SU-DHL-6 (cell line): ENCODE data around the gene GRIK4.

ENCODE experiments used
- H2AFZ ChIP-seq: fragments of 200-600 bp; sonication (generic); 2 replicates; pipeline ENCODE4 v1.6.1; 2014; ENCODE audit warnings: low read depth, mild to moderate bottlenecking, moderate library complexity, mixed read lengths, antibody characterized with exemption, low read length; ENCODE audit not compliant: severe bottlenecking
- H3F3A ChIP-seq: fragments of 200-600 bp; shearing (Covaris generic); 2 replicates; pipeline ENCODE4 v1.6.0; 2016; ENCODE audit warnings: antibody characterized with exemption, mild to moderate bottlenecking; ENCODE audit not compliant: insufficient read depth
- H3K27ac ChIP-seq: fragments of 200-600 bp; sonication (generic); 2 replicates; pipeline ENCODE4 v1.5.1; 2016; ENCODE audit warnings: low read depth, mild to moderate bottlenecking, low read length, moderate library complexity, mixed read lengths
- H3K27me3 ChIP-seq: fragments of 200-600 bp; sonication (generic), shearing (Covaris generic); 2 replicates; pipeline ENCODE4 v1.6.0; 2014; ENCODE audit warnings: mild to moderate bottlenecking, low read length
- H3K36me3 ChIP-seq: fragments of 200-600 bp; sonication (generic); 2 replicates; pipeline ENCODE4 v1.6.1; 2014; ENCODE audit warnings: mild to moderate bottlenecking, low read length, mixed read lengths
- H3K4me2 ChIP-seq: fragments of 300-600, 200-600 bp; shearing (Covaris generic), sonication (generic); 2 replicates; pipeline ENCODE4 v1.6.0; 2014; ENCODE audit warnings: low read length, low read depth, mild to moderate bottlenecking; ENCODE audit not compliant: poor library complexity, severe bottlenecking
- H3K4me3 ChIP-seq: fragments of 200-600 bp; sonication (generic); 2 replicates; pipeline ENCODE4 v1.5.1; 2014; ENCODE audit warnings: antibody characterized with exemption, low read length, mild to moderate bottlenecking, mixed read lengths; ENCODE audit not compliant: insufficient read depth, poor library complexity, severe bottlenecking
- H3K79me2 ChIP-seq: fragments of 200-600 bp; sonication (generic); 2 replicates; pipeline ENCODE4 v1.6.1; 2014; ENCODE audit warnings: mild to moderate bottlenecking, low read length, moderate library complexity; ENCODE audit not compliant: insufficient read depth
- H3K9ac ChIP-seq: fragments of 200-600 bp; sonication (generic); 2 replicates; pipeline ENCODE4 v1.7.0; 2014; ENCODE audit warnings: mild to moderate bottlenecking, low read length
- H3K9me2 ChIP-seq: fragments of 200-600 bp; sonication (generic); replicated peaks from 2 replicates; pipeline ENCODE4 v1.6.1; 2014; ENCODE audit warnings: low read length; ENCODE audit not compliant: insufficient read depth
- H3K9me3 ChIP-seq: fragments of 200-600 bp; sonication (generic); 2 replicates; pipeline ENCODE4 v1.6.1; 2014; ENCODE audit warnings: low read length, mixed read lengths; ENCODE audit not compliant: insufficient read depth
- H4K20me1 ChIP-seq: fragments of 200-600 bp; sonication (generic); 2 replicates; pipeline ENCODE4 v1.6.1; 2014; ENCODE audit warnings: low read depth, mild to moderate bottlenecking, antibody characterized with exemption, low read length, moderate library complexity, mixed read lengths
- EZH2phosphoT487 ChIP-seq: fragments of 200-600 bp; sonication (generic), shearing (Covaris generic); conservative IDR thresholded peaks from 2 replicates; pipeline ENCODE4 v1.6.1; 2018; ENCODE audit warnings: mild to moderate bottlenecking, antibody characterized with exemption, low read length, moderate library complexity, mixed read lengths
- TF ChIP-seq, protein P1 (sequence below): fragments of 200-600 bp; sonication (generic); IDR thresholded peaks from one replicate; pipeline ENCODE4 v1.5.1; 2017; ENCODE audit warnings: antibody characterized with exemption, mild to moderate bottlenecking, low read length, moderate library complexity; ENCODE audit not compliant: insufficient read depth, poor library complexity, severe bottlenecking

GRIK4 gene

DNA sequence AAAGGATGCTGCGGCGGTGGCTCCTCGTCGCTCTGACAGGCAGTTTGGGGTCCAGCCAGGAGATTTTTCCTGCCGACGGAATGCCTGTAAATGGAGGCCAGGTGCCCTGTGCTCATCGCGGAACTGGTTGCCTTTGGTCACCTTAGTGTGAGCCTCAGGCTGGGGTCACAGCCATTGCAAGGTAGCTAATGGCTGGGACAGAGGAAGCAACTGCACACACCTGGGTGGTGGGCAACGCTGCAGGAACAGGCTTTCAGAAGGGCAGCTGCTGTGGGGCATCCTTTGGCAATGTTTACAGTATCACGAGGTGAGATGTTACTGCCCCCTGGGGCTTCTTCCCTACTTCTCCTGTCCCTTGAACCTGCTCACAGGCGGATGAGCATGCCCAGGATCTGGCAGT is 205.5 kb downstream of the GRIK4 start:
- no peaks in the 10 kb centered on the region for H3K27me3 ChIP-seq
- no peak overlapping the region for H3K4me3 ChIP-seq
- H3K9me2 ChIP-seq: no peaks in the 10 kb centered on the region
- no peak overlapping the region for H2AFZ ChIP-seq
- no peaks in the 10 kb centered on the region for H4K20me1 ChIP-seq
- H3K9me3 ChIP-seq: no peaks in the 10 kb centered on the region
- H3K9ac ChIP-seq: no peak overlapping the region
- no peak overlapping the region for H3K27ac ChIP-seq
- no peaks in the 10 kb centered on the region for H3K36me3 ChIP-seq
- H3F3A ChIP-seq: no peaks in the 10 kb centered on the region
- TF ChIP-seq, protein P1, sequence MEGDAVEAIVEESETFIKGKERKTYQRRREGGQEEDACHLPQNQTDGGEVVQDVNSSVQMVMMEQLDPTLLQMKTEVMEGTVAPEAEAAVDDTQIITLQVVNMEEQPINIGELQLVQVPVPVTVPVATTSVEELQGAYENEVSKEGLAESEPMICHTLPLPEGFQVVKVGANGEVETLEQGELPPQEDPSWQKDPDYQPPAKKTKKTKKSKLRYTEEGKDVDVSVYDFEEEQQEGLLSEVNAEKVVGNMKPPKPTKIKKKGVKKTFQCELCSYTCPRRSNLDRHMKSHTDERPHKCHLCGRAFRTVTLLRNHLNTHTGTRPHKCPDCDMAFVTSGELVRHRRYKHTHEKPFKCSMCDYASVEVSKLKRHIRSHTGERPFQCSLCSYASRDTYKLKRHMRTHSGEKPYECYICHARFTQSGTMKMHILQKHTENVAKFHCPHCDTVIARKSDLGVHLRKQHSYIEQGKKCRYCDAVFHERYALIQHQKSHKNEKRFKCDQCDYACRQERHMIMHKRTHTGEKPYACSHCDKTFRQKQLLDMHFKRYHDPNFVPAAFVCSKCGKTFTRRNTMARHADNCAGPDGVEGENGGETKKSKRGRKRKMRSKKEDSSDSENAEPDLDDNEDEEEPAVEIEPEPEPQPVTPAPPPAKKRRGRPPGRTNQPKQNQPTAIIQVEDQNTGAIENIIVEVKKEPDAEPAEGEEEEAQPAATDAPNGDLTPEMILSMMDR: no peak
- TF ChIP-seq EZH2phosphoT487: no peak
- H3K4me2 ChIP-seq: no peak overlapping the region
- H3K79me2 ChIP-seq: no peaks in the 10 kb centered on the region

DNA sequence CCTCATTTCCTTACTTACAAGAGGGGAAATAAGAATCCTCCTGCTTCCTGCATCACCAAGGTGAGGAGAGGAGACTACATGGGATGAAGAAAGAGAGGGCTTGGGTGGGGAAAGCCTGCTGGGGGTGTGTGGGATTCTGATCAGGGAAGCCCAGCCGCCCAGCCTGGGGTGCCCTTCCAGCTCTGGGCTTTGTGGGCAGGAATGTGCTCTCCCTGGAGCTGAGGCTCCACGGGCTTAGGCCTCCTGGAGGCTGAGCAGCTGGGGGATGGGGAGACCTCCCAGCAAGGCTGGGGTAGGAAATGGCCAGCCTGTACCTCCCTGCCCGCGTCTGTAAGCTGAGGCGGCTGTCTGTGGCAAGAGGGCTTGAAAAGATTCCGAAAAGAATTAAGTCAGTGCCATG is 206.1 kb downstream of the GRIK4 start:
- Histone ChIP-seq H3K27ac (no peak overlapping the region), H3K4me2 (no peak overlapping the region), H3K9ac (no peak overlapping the region), H2AFZ (no peak overlapping the region), H3K4me3 (no peak overlapping the region), H3K27me3 (no peaks in the 10 kb centered on the region), H3K9me3 (no peaks in the 10 kb centered on the region), H3K36me3 (no peaks in the 10 kb centered on the region), H4K20me1 (no peaks in the 10 kb centered on the region), H3K79me2 (no peaks in the 10 kb centered on the region), H3K9me2 (no peaks in the 10 kb centered on the region), H3F3A (no peaks in the 10 kb centered on the region)
- no peak for TF ChIP-seq EZH2phosphoT487
- TF ChIP-seq, protein P1: no peak

DNA sequence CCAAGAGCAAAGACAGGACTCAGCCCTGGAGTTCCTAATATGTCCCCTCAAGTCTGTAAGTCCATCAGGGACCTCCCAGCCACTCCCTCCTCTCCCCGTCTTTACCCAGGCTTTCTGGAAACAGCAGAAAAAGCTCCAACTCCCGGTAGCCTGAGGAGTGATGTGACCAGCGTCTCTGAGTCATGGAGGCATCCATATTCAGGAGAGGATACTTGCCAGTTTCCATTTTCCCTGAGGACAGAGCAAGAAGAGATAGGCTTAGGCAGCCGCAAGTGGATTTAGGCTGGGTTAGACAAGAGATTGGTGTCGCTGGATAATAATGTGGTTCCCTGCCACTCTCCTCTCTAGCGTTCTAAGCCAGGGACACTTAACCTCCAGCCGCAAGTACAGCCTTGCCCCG is 206.6 kb downstream of the GRIK4 start:
- H3K9me2 ChIP-seq: no peaks in the 10 kb centered on the region
- H3K9me3 ChIP-seq: no peaks in the 10 kb centered on the region
- H4K20me1 ChIP-seq: no peaks in the 10 kb centered on the region
- H3K4me3 ChIP-seq: no peak overlapping the region
- H2AFZ ChIP-seq: no peak overlapping the region
- H3K27me3 ChIP-seq: no peaks in the 10 kb centered on the region
- H3K79me2 ChIP-seq: no peaks in the 10 kb centered on the region
- TF ChIP-seq, protein P1: no peak
- no peak for TF ChIP-seq EZH2phosphoT487
- H3K27ac ChIP-seq: no peak overlapping the region
- no peaks in the 10 kb centered on the region for H3F3A ChIP-seq
- no peaks in the 10 kb centered on the region for H3K36me3 ChIP-seq
- no peak overlapping the region for H3K4me2 ChIP-seq
- H3K9ac ChIP-seq: no peak overlapping the region
